Ovary (tissue), 9 donors: Measurements from ENCODE around the gene DDX56. TPM values are rescaled to one million over a fixed set of nuclear protein-coding genes. Genes with fewer than 3 reads are reported as not detected.
A peak's percentile ranks its signal among the peaks of the same experiment; 100 is the strongest.

ENCODE experiments used
- DNase-seq, 5 donors: peaks; one replicate each; pipeline ENCODE4 v3.0.0-alpha.2; 2019 to 2020
- H3K27ac ChIP-seq, 2 donors: fragments of 200-600 bp; one replicate each; pipeline versions ENCODE4 v1.5.1 to v1.8.0; 2019 to 2022
- H3K27me3 ChIP-seq: fragments of 200-600 bp; one replicate; pipeline ENCODE4 v1.8.0; 2022
- H3K36me3 ChIP-seq: fragments of 200-600 bp; sonication (generic); one replicate; pipeline ENCODE4 v1.5.1; 2019
- H3K4me1 ChIP-seq: one replicate; pipeline ENCODE4 v1.8.1; 2013; ENCODE audit warnings: mild to moderate bottlenecking, moderate library complexity; ENCODE audit not compliant: insufficient read depth
- H3K4me3 ChIP-seq: fragments of 200-600 bp; sonication (generic); one replicate; pipeline ENCODE4 v1.5.1; 2017
- H3K9me3 ChIP-seq, 2 donors: fragments of 200-600 bp in 1 of 2; sonication (generic) in 1 of 2; one replicate each; pipeline versions ENCODE4 v1.5.1 to v1.8.1; 2013 to 2019; ENCODE audit warnings: mild to moderate bottlenecking in 1 of 2, moderate library complexity in 1 of 2
- CTCF ChIP-seq, 3 donors: fragments of 450-650 bp in 2 of 3; fragments of 200-600 bp in 1 of 3; IDR thresholded peaks; one replicate each; pipeline versions ENCODE4 v1.5.1 to v1.8.0; 2016 to 2022; ENCODE audit warnings: antibody characterized with exemption in 3 of 3, mild to moderate bottlenecking in 1 of 3
- EP300 ChIP-seq: sonication (generic); formaldehyde crosslinking; IDR thresholded peaks from one replicate; pipeline ENCODE4 v1.6.1; 2017; ENCODE audit warnings: antibody characterized with exemption
- POLR2A ChIP-seq: fragments of 450-650 bp; IDR thresholded peaks from one replicate; pipeline ENCODE4 v1.6.1; 2017; ENCODE audit warnings: antibody characterized with exemption, mild to moderate bottlenecking, moderate library complexity
- WGBS, 3 donors: extraction: QIAGEN DNeasy Blood & Tissue Kit in 1 of 3; methylation state at CpG; one replicate each; pipeline versions ENCODE4 v1.1.5 to v1.1.7; 2013 to 2017; 5-methylcytosine and 5-hydroxymethylcytosine counted together
- intact Hi-C, 4 donors: fragments of 100-400 bp; cut with DNase I; formaldehyde crosslinking; loops; one replicate each; pipeline versions ENCODE4 v1.11.0 to v1.15.1; 2022 to 2023
- polyA plus RNA-seq, 2 donors: library from polyadenylated mRNA; stranded (reverse); fragments of 200-250 nt in 1 of 2; fragments of 350-450 nt in 1 of 2; fragmentation: Illumina TruSeq in 1 of 2; extraction: RNeasy Lipid Tissue Mini Kit (QIAGEN cat#74804) in 1 of 2; gene quantifications; one replicate each; pipeline ENCODE4 v1.2.3, GENCODE V29; 2013 to 2014
- total RNA-seq, 7 donors: library from RNA; depleted of rRNA in 2 of 7; stranded (reverse); fragments of >200 nt in 2 of 7; fragmentation: NEBNext Ultra II Directional in 3 of 7; extraction: Animal tissue kit (Norgen Biotek cat#: 25700) in 3 of 7; gene quantifications; one replicate each; pipeline versions ENCODE4 v1.1.0 to v1.2.4, GENCODE V29; 2016 to 2023
- donor health status: DM: no; HTN: no; CAD: no; lungs with moderate emphysema.
- donor health status: DM: no; HTN: no; CAD: no.
- donor health status: Bipolar disorder and iron deficiency.
- donor health status: DM: yes; HTN: yes; CAD: no.
- donor health status: DM: no; HTN: no; CAD: no.
- donor health status: DM: yes; HTN: yes; CAD: no.

Gene DDX56
- total and polyA plus RNA-seq, 9 donors = 33.6 to 78.4 (median 51.5) TPM

- Histone ChIP-seq H3K36me3 (no peaks in the 10 kb centered on the region), H3K27me3 (no peaks in the 10 kb centered on the region), H3K4me3 (no peak overlapping the region), H3K4me1 (no peaks in the 10 kb centered on the region), H3K27ac (no peak overlapping the region), H3K9me3 (no peaks in the 10 kb centered on the region)
- 8 to 20% (median 15%) methylated on average over 6 of the region's 6 CpGs for WGBS, 3 donors
- TF ChIP-seq CTCF (IDR thresholded peaks at IDR 0.05) (peak in 2 of 3 donors; percentile 24 to 49), POLR2A (no peak)
- peak in 2 of 5 donors; percentile 43 to 58 for DNase-seq
- intact Hi-C loops = loop anchor here in 3 of 4 donors (5.0 to 10.0 kb wide), 3 partner anchors 167 to 549 kb away; no protein-coding TSS in a partner anchor
Measured at GRCh38 chr7:44587843-44588711, 14.4 kb upstream of the DDX56 start.

- Histone ChIP-seq H3K9me3 (no peaks in the 10 kb centered on the region), H3K36me3 (no peaks in the 10 kb centered on the region), H3K27ac (peak overlapping the region in 1 of 2 donors; percentile 98), H3K27me3 (no peaks in the 10 kb centered on the region), H3K4me1 (peaks cover 7% of the 10 kb centered on the region), H3K4me3 (peak overlapping the region; percentile 99)
- DNase-seq = no peak
- 85 to 86% (median 86%) methylated on average over 13 of the region's 13 CpGs for WGBS, 3 donors
- no peak for TF ChIP-seq CTCF (IDR thresholded peaks at IDR 0.05)
- no peak for TF ChIP-seq POLR2A
- no peak for TF ChIP-seq EP300
- intact Hi-C loops = loop anchor here in 2 of 4 donors (5.0 to 10.0 kb wide), 2 partner anchors 171 to 264 kb away; partner anchors contain the start of gene H2AZ2 (in 1 of the 2)
Measured at GRCh38 chr7:44583146-44583865, 9.6 kb upstream of the DDX56 start.

- 0% methylated on average over 42 to 71 of the region's 71 CpGs for WGBS, 3 donors
- intact Hi-C loops = loop anchor here in 2 of 4 donors (5.0 to 10.0 kb wide), 2 partner anchors 173 to 265 kb away; partner anchors contain the start of gene H2AZ2 (in 1 of the 2)
- TF ChIP-seq POLR2A (peak; percentile 70), CTCF (IDR thresholded peaks at IDR 0.05) (no peak), EP300 (no peak)
- peak; percentile 100 for DNase-seq
- H3K4me1 ChIP-seq = peaks cover 7% of the 10 kb centered on the region
- H3K4me3 ChIP-seq = peak within 1 kb of the TSS; percentile 99
- no peaks in the 10 kb centered on the region for H3K36me3 ChIP-seq
- H3K9me3 ChIP-seq = no peaks in the 10 kb centered on the region
- peak within 1 kb of the TSS; percentile 85 to 98 for H3K27ac ChIP-seq
- H3K27me3 ChIP-seq = no peaks in the 10 kb centered on the region
Measured at GRCh38 chr7:44581879-44582603, 8.3 kb upstream of the DDX56 start, which contains the start of gene TMED4. Gene TMED4, minus strand, starts transcription at chr7:44582231. Its CDS starts 25 bp downstream, at chr7:44582206.
